Astrocyte (in vitro differentiated cells and primary cell): Measurements from ENCODE around the gene NSMF. TPM values are rescaled to one million over a fixed set of nuclear protein-coding genes. Genes with fewer than 3 reads are reported as not detected.
A peak's percentile ranks its signal among the peaks of the same experiment; 100 is the strongest.

ENCODE experiments used
- DNase-seq: peaks from one replicate; pipeline ENCODE4 v3.0.0-alpha.2; 2010; ENCODE audit warnings: low read depth
- FAIRE-seq: peaks from 2 replicates; lab custom pipeline; 2011; peaks lifted over from hg19 to GRCh38; lab: Jason Lieb, UNC
- H2AFZ ChIP-seq: 2 replicates; pipeline ENCODE4 v1.6.0; 2012; ENCODE audit warnings: low read depth, low read length, inconsistent platforms
- H3K27ac ChIP-seq: 2 replicates; pipeline ENCODE4 v1.5.1; 2011; ENCODE audit warnings: low read depth, low read length, inconsistent platforms
- H3K27me3 ChIP-seq: 2 replicates; pipeline ENCODE4 v1.6.0; 2011; ENCODE audit warnings: low read length, inconsistent platforms; ENCODE audit not compliant: insufficient read depth
- H3K36me3 ChIP-seq: 2 replicates; pipeline ENCODE4 v1.5.1; 2011; ENCODE audit warnings: low read length, inconsistent platforms; ENCODE audit not compliant: insufficient read depth
- H3K4me1 ChIP-seq: 2 replicates; pipeline ENCODE4 v1.5.1; 2011; ENCODE audit warnings: low read length, inconsistent platforms; ENCODE audit not compliant: insufficient read depth
- H3K4me2 ChIP-seq: 2 replicates; pipeline ENCODE4 v1.6.0; 2012; ENCODE audit warnings: low read length, inconsistent platforms
- H3K4me3 ChIP-seq: 2 replicates; pipeline ENCODE4 v1.5.1; 2011; ENCODE audit warnings: low read depth, mild to moderate bottlenecking, low read length, inconsistent platforms; ENCODE audit not compliant: insufficient read depth
- H3K79me2 ChIP-seq: 2 replicates; pipeline ENCODE4 v1.6.0; 2012; ENCODE audit warnings: mild to moderate bottlenecking, low read length, inconsistent platforms; ENCODE audit not compliant: insufficient read depth
- H3K9ac ChIP-seq: 2 replicates; pipeline ENCODE4 v1.6.0; 2012; ENCODE audit warnings: mild to moderate bottlenecking, low read length, inconsistent platforms
- H3K9me3 ChIP-seq: 2 replicates; pipeline ENCODE4 v1.5.1; 2012; ENCODE audit warnings: low read depth, mild to moderate bottlenecking, low read length, inconsistent platforms; ENCODE audit not compliant: insufficient read depth
- H4K20me1 ChIP-seq: 2 replicates; pipeline ENCODE4 v1.6.0; 2012; ENCODE audit warnings: low read length, inconsistent platforms; ENCODE audit not compliant: insufficient read depth
- H3K27ac Mint-ChIP-seq: one replicate; pipeline ENCODE4 v1.8.0; 2021; ENCODE audit warnings: mild to moderate bottlenecking, mixed read lengths; ENCODE audit not compliant: unreplicated experiment
- H3K27me3 Mint-ChIP-seq: one replicate; pipeline ENCODE4 v1.8.0; 2021; ENCODE audit warnings: low read depth, mixed read lengths; ENCODE audit not compliant: unreplicated experiment
- H3K36me3 Mint-ChIP-seq: one replicate; pipeline ENCODE4 v1.8.0; 2021; ENCODE audit warnings: low read depth, mixed read lengths; ENCODE audit not compliant: unreplicated experiment
- H3K4me1 Mint-ChIP-seq: one replicate; pipeline ENCODE4 v1.8.0; 2021; ENCODE audit warnings: low read depth, mixed read lengths; ENCODE audit not compliant: unreplicated experiment
- H3K4me3 Mint-ChIP-seq: one replicate; pipeline ENCODE4 v1.8.0; 2021; ENCODE audit warnings: mild to moderate bottlenecking, moderate library complexity, mixed read lengths; ENCODE audit not compliant: unreplicated experiment
- H3K9me3 Mint-ChIP-seq: one replicate; pipeline ENCODE4 v1.8.0; 2021; ENCODE audit warnings: mild to moderate bottlenecking, mixed read lengths; ENCODE audit not compliant: unreplicated experiment
- CTCF ChIP-seq: IDR thresholded peaks from 2 replicates; pipeline ENCODE4 v1.5.1; 2011; ENCODE audit warnings: low read depth, mild to moderate bottlenecking, inconsistent platforms, low read length, moderate library complexity; ENCODE audit not compliant: insufficient read depth
- EZH2 ChIP-seq: IDR thresholded peaks from 2 replicates; pipeline ENCODE4 v1.6.1; 2012; ENCODE audit warnings: mild to moderate bottlenecking, low read length, inconsistent platforms; ENCODE audit not compliant: insufficient read depth
- total RNA-seq: library from RNA; stranded (reverse); gene quantifications from 2 replicates; pipeline ENCODE4 v1.2.1, GENCODE V29; 2021

The NSMF gene
- total RNA-seq, 1 donor from 2014 or later: 50.5 TPM

GRCh38 chr9:137445930-137446431 is 13.2 kb downstream of the NSMF start:
- Mint-ChIP-seq H3K36me3 (peaks cover 1% of the 10 kb centered on the region), H3K4me1 (peaks cover 2% of the 10 kb centered on the region), H3K27ac (no peak overlapping the region), H3K4me3 (no peak overlapping the region), H3K27me3 (peaks cover 3% of the 10 kb centered on the region), H3K9me3 (no peaks in the 10 kb centered on the region)
- H3K4me3 ChIP-seq: no peak overlapping the region
- DNase-seq: no peak
- H2AFZ ChIP-seq: no peak overlapping the region
- FAIRE-seq: no peak
- peaks cover 9% of the 10 kb centered on the region for H4K20me1 ChIP-seq
- no peak overlapping the region for H3K9ac ChIP-seq
- no peak overlapping the region for H3K4me2 ChIP-seq
- H3K36me3 ChIP-seq: no peaks in the 10 kb centered on the region
- TF ChIP-seq EZH2 (no peak), CTCF (no peak)
- H3K79me2 ChIP-seq: no peaks in the 10 kb centered on the region
- no peaks in the 10 kb centered on the region for H3K9me3 ChIP-seq
- peaks cover 3% of the 10 kb centered on the region for H3K27me3 ChIP-seq
- H3K27ac ChIP-seq: no peak overlapping the region
- no peaks in the 10 kb centered on the region for H3K4me1 ChIP-seq

- Histone ChIP-seq H3K4me1 (no peaks in the 10 kb centered on the region), H4K20me1 (peaks cover 9% of the 10 kb centered on the region), H3K36me3 (no peaks in the 10 kb centered on the region), H3K4me2 (peak overlapping the region; percentile 12), H3K9me3 (no peaks in the 10 kb centered on the region), H2AFZ (no peak overlapping the region), H3K27ac (no peak overlapping the region), H3K79me2 (no peaks in the 10 kb centered on the region), H3K27me3 (peaks cover 3% of the 10 kb centered on the region), H3K4me3 (no peak overlapping the region), H3K9ac (no peak overlapping the region)
- H3K36me3 Mint-ChIP-seq: peaks cover 1% of the 10 kb centered on the region
- peaks cover 3% of the 10 kb centered on the region for H3K27me3 Mint-ChIP-seq
- peak overlapping the region; percentile 66 for H3K27ac Mint-ChIP-seq
- DNase-seq (peak; percentile 47), FAIRE-seq (no peak)
- H3K4me1 Mint-ChIP-seq: peaks cover 2% of the 10 kb centered on the region
- no peaks in the 10 kb centered on the region for H3K9me3 Mint-ChIP-seq
- no peak overlapping the region for H3K4me3 Mint-ChIP-seq
- TF ChIP-seq EZH2 (no peak), CTCF (peak; percentile 79)
Observed at GRCh38 chr9:137445275-137445807, 13.8 kb downstream of the NSMF start.

GRCh38 chr9:137444106-137444790 is 14.9 kb downstream of the NSMF start:
- FAIRE-seq (no peak), DNase-seq (no peak)
- no peak overlapping the region for H3K27ac ChIP-seq
- H3K4me2 ChIP-seq: no peak overlapping the region
- no peak overlapping the region for H3K9ac ChIP-seq
- no peak for TF ChIP-seq CTCF
- no peak for TF ChIP-seq EZH2
- H3K27ac Mint-ChIP-seq: no peak overlapping the region
- peaks cover 9% of the 10 kb centered on the region for H4K20me1 ChIP-seq
- H3K4me3 ChIP-seq: no peak overlapping the region
- H3K4me1 Mint-ChIP-seq: peaks cover 2% of the 10 kb centered on the region
- H3K27me3 ChIP-seq: peaks cover 3% of the 10 kb centered on the region
- no peaks in the 10 kb centered on the region for H3K79me2 ChIP-seq
- H3K9me3 ChIP-seq: no peaks in the 10 kb centered on the region
- H3K9me3 Mint-ChIP-seq: no peaks in the 10 kb centered on the region
- H3K36me3 Mint-ChIP-seq: peaks cover 1% of the 10 kb centered on the region
- no peak overlapping the region for H3K4me3 Mint-ChIP-seq
- no peaks in the 10 kb centered on the region for H3K36me3 ChIP-seq
- no peaks in the 10 kb centered on the region for H3K4me1 ChIP-seq
- H3K27me3 Mint-ChIP-seq: peaks cover 7% of the 10 kb centered on the region
- H2AFZ ChIP-seq: no peak overlapping the region
